Omental fat pad (tissue), 4 donors: ENCODE measurements around the gene DDX17. TPM values are rescaled to one million over a fixed set of nuclear protein-coding genes. Genes with fewer than 3 reads are reported as not detected.
"Not testable (repeated sequence)": the region's sequence is repeated elsewhere in the genome, so short reads cannot be mapped to it uniquely, and the experiment has no call there.

Source experiments
- ATAC-seq: fragments of 150-250 bp; one replicate; pipeline ENCODE4 v1.9.1; 2016; ENCODE audit warnings: mild to moderate bottlenecking, moderate library complexity; ENCODE audit not compliant: low FRiP score
- DNase-seq: peaks from one replicate; pipeline ENCODE4 v3.0.0-alpha.2; 2019; ENCODE audit warnings: low spot score
- CTCF ChIP-seq, 3 donors: fragments of 450-650 bp; IDR thresholded peaks; one replicate each; pipeline ENCODE4 v1.5.1; 2016 to 2017; ENCODE audit warnings: antibody characterized with exemption in 3 of 3, mild to moderate bottlenecking in 3 of 3, moderate library complexity in 2 of 3
- total RNA-seq, 4 donors: library from RNA; depleted of rRNA; stranded (reverse); fragments of >200 nt; gene quantifications; one replicate each; pipeline ENCODE4 v1.1.0, GENCODE V29; 2016

The DDX17 gene
- total RNA-seq, 4 donors from 2014 or later = 330 to 572 (median 383) TPM

- ATAC-seq = no peak
- no peak for TF ChIP-seq CTCF (IDR thresholded peaks at IDR 0.05)
- no peak for DNase-seq
Observed at GRCh38 chr22:38479096-38479837, 26.8 kb downstream of the DDX17 start.

- ATAC-seq = no peak
- no peak for TF ChIP-seq CTCF (IDR thresholded peaks at IDR 0.05)
- DNase-seq = no peak
Observed at GRCh38 chr22:38477585-38477984, 28.5 kb downstream of the DDX17 start.

- no peak for ATAC-seq
- TF ChIP-seq CTCF (IDR thresholded peaks at IDR 0.05) = no peak
- DNase-seq = no peak
Observed at GRCh38 chr22:38474003-38474607, 32.0 kb downstream of the DDX17 start.

GRCh38 chr22:38471237-38471636 lies 34.9 kb downstream of the DDX17 start:
- ATAC-seq = no peak

GRCh38 chr22:38470179-38470578 lies 35.9 kb downstream of the DDX17 start:
- not testable (repeated sequence) for DNase-seq, ATAC-seq

More at GRCh38 chr22:38471237-38471636, 34.9 kb downstream of the DDX17 start:
- no peak for TF ChIP-seq CTCF (IDR thresholded peaks at IDR 0.05)
- DNase-seq = no peak

GRCh38 chr22:38469306-38469781 lies 36.8 kb downstream of the DDX17 start:
- no peak for ATAC-seq
- no peak for DNase-seq
- TF ChIP-seq CTCF (IDR thresholded peaks at IDR 0.05) = no peak

GRCh38 chr22:38468443-38469305 lies 37.4 kb downstream of the DDX17 start:
- ATAC-seq (no peak), DNase-seq (no peak)
- TF ChIP-seq CTCF (IDR thresholded peaks at IDR 0.05) = no peak
